HL-60 (cell line): ENCODE data around the gene CCSER2.

Experiments used
- DNase-seq, 2 experiments: peaks; one replicate each; pipeline ENCODE4 v3.0.0-alpha.2; 2010 to 2020; ENCODE audit warnings: low read depth in 1 of 2, low spot score in 1 of 2
- H3K27ac ChIP-seq: fragments of 250-450 bp; sonication (Bioruptor Pico); replicated peaks from 2 replicates; pipeline ENCODE4 v1.5.1; 2020; ENCODE audit warnings: mild to moderate bottlenecking, moderate library complexity
- H3K27me3 ChIP-seq: fragments of 250-450 bp; sonication (Bioruptor Pico); 2 replicates; pipeline ENCODE4 v1.5.1; 2021; ENCODE audit warnings: mild to moderate bottlenecking, moderate library complexity; ENCODE audit not compliant: insufficient read depth, poor library complexity, severe bottlenecking
- H3K4me3 ChIP-seq: replicated peaks from 2 replicates; pipeline ENCODE4 v1.5.1; 2011; ENCODE audit warnings: mild to moderate bottlenecking, control low read depth, low read length; ENCODE audit not compliant: insufficient read depth
- CTCF ChIP-seq: IDR thresholded peaks from one replicate; pipeline ENCODE4 v1.5.1; 2011; ENCODE audit warnings: low read length, control low read depth, inconsistent platforms; ENCODE audit not compliant: insufficient read depth
- GABPA ChIP-seq: IDR thresholded peaks from 2 replicates; pipeline ENCODE4 v1.6.1; 2012; ENCODE audit warnings: low read depth
- POLR2AphosphoS5 ChIP-seq: IDR thresholded peaks from 2 replicates; pipeline ENCODE4 v1.6.1; 2012; ENCODE audit warnings: low read depth
- REST ChIP-seq: IDR thresholded peaks from 2 replicates; pipeline ENCODE4 v1.6.1; 2012; ENCODE audit warnings: low read depth; ENCODE audit not compliant: insufficient replicate concordance
- SPI1 ChIP-seq: IDR thresholded peaks from 2 replicates; pipeline ENCODE4 v1.6.1; 2012; ENCODE audit warnings: low read depth, mild to moderate bottlenecking, borderline replicate concordance

Gene CCSER2

GRCh38 chr10:84398696-84399095 lies 70.3 kb downstream of the CCSER2 start:
- no peak for DNase-seq
- Histone ChIP-seq H3K4me3 (no peak overlapping the region), H3K27ac (no peak overlapping the region), H3K27me3 (no peaks in the 10 kb centered on the region)
- TF ChIP-seq CTCF, result no peak
- no peak for TF ChIP-seq REST
- no peak for TF ChIP-seq POLR2AphosphoS5
- TF ChIP-seq GABPA, result no peak
- no peak for TF ChIP-seq SPI1

- H3K27me3 ChIP-seq, result no peaks in the 10 kb centered on the region
- TF ChIP-seq SPI1 (no peak), POLR2AphosphoS5 (no peak), CTCF (no peak), REST (no peak), GABPA (no peak)
- DNase-seq, result no peak
- H3K4me3 ChIP-seq, result no peak overlapping the region
- no peak overlapping the region for H3K27ac ChIP-seq
These were observed 73.6 kb downstream of the CCSER2 start for GRCh38 chr10:84401854-84402611.

GRCh38 chr10:84404783-84405182 lies 76.4 kb downstream of the CCSER2 start:
- TF ChIP-seq GABPA, result no peak
- TF ChIP-seq SPI1, result no peak
- no peak for TF ChIP-seq CTCF
- no peak for TF ChIP-seq REST
- no peak for TF ChIP-seq POLR2AphosphoS5
- DNase-seq, result no peak
- Histone ChIP-seq H3K4me3 (no peak overlapping the region), H3K27me3 (no peaks in the 10 kb centered on the region), H3K27ac (no peak overlapping the region)
